Activated T-helper 17 cell treated with anti-CD3 and anti-CD28 coated beads, Interleukin-2, amount 50 U/mL, for 72 hours (primary cell): ENCODE results near the gene MELTF. TPM values are rescaled to one million over a fixed set of nuclear protein-coding genes. Genes with fewer than 3 reads are reported as not detected.

Experiments used
- ATAC-seq: fragments of 150-1000 bp; cut with Tn5 transposase; replicated peaks from 2 replicates; pipeline ENCODE4 v1.10.0; 2021; ENCODE audit warnings: mild to moderate bottlenecking, moderate library complexity
- H3K27ac Mint-ChIP-seq: one replicate; pipeline ENCODE4 v1.8.0; 2022; ENCODE audit warnings: mixed read lengths
- H3K27me3 Mint-ChIP-seq: one replicate; pipeline ENCODE4 v1.8.0; 2022; ENCODE audit warnings: mixed read lengths
- H3K36me3 Mint-ChIP-seq: one replicate; pipeline ENCODE4 v1.8.0; 2022; ENCODE audit warnings: low read depth, mild to moderate bottlenecking, mixed read lengths
- H3K4me1 Mint-ChIP-seq: one replicate; pipeline ENCODE4 v1.8.0; 2022; ENCODE audit warnings: mixed read lengths
- H3K4me3 Mint-ChIP-seq: one replicate; pipeline ENCODE4 v1.8.0; 2022; ENCODE audit warnings: mild to moderate bottlenecking, mixed read lengths
- H3K9me3 Mint-ChIP-seq: one replicate; pipeline ENCODE4 v1.8.0; 2022; ENCODE audit warnings: mixed read lengths
- total RNA-seq, 2 donors: library from RNA; stranded (reverse); gene quantifications; one replicate each; pipeline ENCODE4 v1.2.3, GENCODE V29; 2022

MELTF gene
- total RNA-seq, 2 donors from 2014 or later: 6.0 to 9.7 TPM

DNA sequence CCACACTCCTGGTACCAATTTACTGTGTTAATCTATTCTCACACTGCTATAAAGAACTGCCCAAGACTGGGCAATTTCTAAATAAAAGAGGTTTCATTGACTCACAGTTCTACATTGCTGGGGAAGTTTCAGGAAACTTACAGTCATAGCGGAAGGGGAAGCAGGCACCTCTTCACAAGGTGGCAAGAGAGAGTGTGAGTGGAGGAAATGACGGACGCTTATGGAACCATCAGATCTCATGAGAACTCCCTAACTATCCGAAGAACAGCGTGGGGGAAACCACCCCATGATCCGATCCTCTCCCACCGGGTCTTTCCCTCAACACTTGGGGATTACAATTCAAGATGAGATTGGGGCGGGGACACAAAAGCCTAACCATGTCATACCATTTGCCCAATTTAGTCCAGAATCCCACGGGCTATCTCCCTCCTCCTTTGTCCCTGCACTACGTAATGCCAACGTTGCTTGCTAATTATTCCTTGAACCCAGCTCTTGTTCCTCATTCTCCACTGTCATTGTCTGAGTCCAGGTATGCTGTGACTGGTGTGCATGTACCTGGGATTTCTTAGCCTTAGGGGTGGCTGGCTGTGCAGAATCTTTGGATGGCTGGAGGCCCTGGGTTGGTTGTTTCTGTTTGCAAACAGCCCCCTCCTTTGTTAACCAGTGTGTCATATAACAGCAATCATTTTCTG, 64.4 kb downstream of the MELTF start:
- ATAC-seq: no peak
- Mint-ChIP-seq H3K4me1 (no peaks in the 10 kb centered on the region), H3K4me3 (no peak overlapping the region), H3K27ac (no peak overlapping the region), H3K27me3 (no peaks in the 10 kb centered on the region), H3K36me3 (no peaks in the 10 kb centered on the region), H3K9me3 (no peaks in the 10 kb centered on the region)

DNA sequence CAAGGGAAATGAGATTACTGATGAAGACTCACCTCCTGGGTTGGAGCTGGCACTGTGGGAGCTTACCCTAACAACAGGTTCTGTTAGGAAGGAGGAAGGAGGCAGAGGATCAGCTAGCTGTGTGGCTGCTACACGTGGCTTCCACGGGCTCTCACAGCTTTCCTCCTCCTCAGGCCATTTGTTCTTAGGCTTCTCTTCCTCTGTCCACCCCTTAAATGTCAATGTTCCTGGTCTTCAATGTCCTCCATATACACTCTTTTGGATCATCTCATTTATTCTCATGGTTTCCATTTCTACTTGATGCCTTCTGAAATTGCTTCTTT, 66.0 kb downstream of the MELTF start:
- no peaks in the 10 kb centered on the region for H3K4me1 Mint-ChIP-seq
- no peaks in the 10 kb centered on the region for H3K36me3 Mint-ChIP-seq
- ATAC-seq: no peak

DNA sequence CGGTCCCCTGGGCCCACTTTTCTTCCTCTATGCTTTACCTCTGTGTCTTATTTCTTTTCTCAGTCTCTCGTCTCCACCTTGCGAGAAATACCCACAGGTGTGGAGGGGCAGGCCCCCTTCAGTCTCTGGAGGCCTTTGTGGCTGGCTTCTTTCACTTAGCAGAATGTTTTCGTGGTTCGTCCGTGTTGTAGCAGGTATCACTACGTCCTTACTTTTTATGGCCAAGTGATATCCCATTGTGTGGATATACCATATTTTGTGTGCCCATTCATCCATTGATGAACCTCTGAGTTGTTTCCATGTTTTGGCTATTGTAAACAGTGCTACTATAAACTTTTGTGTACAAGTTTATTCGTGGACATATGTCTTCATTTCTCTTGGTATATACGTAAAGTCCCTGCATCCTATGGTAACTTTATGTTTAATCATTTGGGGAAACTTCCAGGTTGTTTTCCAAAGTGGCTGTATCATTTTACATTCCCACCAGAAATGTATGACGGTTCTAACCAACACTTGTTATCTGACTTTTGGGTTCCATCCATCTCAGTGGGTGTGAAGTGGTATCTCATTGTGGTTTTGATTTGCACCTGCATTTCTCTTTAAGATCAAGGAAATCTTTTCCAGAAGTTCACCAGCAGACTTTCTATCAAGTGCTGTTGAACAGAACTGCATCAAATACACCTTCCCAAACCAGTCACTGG, 66.5 kb downstream of the MELTF start:
- Mint-ChIP-seq H3K27ac (no peak overlapping the region), H3K36me3 (no peaks in the 10 kb centered on the region), H3K4me1 (no peaks in the 10 kb centered on the region), H3K27me3 (peaks cover 3% of the 10 kb centered on the region), H3K9me3 (no peaks in the 10 kb centered on the region), H3K4me3 (no peak overlapping the region)
- ATAC-seq: no peak

More for the DNA sequence above, 66.0 kb downstream of the MELTF start:
- H3K4me3 Mint-ChIP-seq: no peak overlapping the region
- H3K9me3 Mint-ChIP-seq: no peaks in the 10 kb centered on the region
- H3K27ac Mint-ChIP-seq: no peak overlapping the region
- peaks cover 2% of the 10 kb centered on the region for H3K27me3 Mint-ChIP-seq

DNA sequence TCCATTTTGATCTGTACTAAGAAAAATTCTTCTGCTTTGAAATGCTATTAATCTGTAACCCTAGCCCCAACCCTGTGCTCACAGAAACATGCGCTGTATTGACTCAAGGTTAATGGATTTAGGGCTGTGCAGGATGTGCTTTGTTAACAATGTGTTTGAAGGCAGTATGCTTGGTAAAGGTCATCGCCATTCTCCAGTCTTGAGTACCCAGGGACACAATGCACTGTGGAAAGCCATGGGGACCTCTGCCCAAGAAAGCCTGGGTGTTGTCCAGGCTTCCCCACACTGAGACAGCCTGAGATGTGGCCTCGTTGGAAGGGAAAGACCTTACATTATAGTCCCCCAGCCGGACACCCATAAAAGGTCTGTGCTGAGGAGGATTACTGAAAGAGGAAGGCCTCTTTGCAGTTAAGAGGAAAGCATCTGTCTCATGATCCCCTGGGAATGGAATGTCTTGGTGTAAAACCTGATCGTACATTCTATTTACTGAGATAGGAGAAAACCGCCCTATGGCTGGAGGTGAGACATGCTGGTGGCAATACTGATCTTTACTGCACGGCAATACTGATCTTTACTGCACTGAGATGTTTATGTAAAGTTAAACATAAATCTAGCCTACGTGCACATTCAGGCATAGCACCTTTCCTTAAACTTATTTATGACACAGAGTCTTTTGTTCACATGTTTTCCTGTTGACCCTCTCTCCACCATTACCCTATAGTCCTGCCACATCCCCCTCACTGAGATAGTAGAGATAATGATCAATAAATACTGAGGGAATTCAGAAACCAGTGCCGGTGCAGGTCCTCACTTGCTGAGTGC, 67.3 kb downstream of the MELTF start:
- Mint-ChIP-seq H3K27ac (no peak overlapping the region), H3K4me1 (no peaks in the 10 kb centered on the region), H3K9me3 (no peaks in the 10 kb centered on the region), H3K36me3 (no peaks in the 10 kb centered on the region), H3K27me3 (peaks cover 3% of the 10 kb centered on the region), H3K4me3 (no peak overlapping the region)
- no peak for ATAC-seq

DNA sequence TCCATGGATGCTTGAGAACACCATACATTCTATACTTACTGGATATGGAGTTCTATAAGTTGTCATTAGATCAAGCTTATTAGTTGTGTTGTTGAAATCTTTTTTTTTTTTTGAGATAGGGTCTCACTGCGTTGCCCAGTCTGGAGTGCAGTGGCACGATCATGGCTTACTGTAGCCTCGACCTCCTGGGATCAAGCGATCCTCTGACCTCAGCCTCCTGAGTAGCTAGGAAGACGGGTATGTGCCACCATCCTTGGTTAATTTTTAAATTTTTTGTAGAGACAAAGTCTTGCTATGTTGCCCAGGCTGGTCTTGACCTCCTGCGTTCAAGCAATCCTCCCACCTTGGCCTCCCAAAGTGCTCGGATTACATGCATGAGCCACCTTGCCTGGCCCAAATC, 74.8 kb downstream of the MELTF start:
- no peaks in the 10 kb centered on the region for H3K9me3 Mint-ChIP-seq
- H3K27ac Mint-ChIP-seq: no peak overlapping the region
- H3K4me3 Mint-ChIP-seq: no peak overlapping the region
- no peak for ATAC-seq
- H3K27me3 Mint-ChIP-seq: peaks cover 6% of the 10 kb centered on the region
- no peaks in the 10 kb centered on the region for H3K36me3 Mint-ChIP-seq
- H3K4me1 Mint-ChIP-seq: no peaks in the 10 kb centered on the region

Other genes with a start within 250 kb of the MELTF start
- gene SENP5, start 161.9 kb downstream of the MELTF start, total RNA-seq: 10 to 100 TPM; 29.5 to 37.2 TPM
- gene NCBP2, start 87.3 kb downstream of the MELTF start, total RNA-seq: 10 to 100 TPM; 68.1 to 89.0 TPM
- gene PIGZ, start 61.0 kb downstream of the MELTF start, total RNA-seq: under 1 TPM; 0.78 to 0.82 TPM